TTC549 (cell line): Measurements from ENCODE around the gene TK1.
"Not testable (repeated sequence)": the region's sequence is repeated elsewhere in the genome, so short reads cannot be mapped to it uniquely, and the experiment has no call there.

Experiments
- FAIRE-seq: peaks from 2 replicates; lab custom pipeline; 2012; peaks lifted over from hg19 to GRCh38; lab: Jason Lieb, UNC

TK1 gene

DNA sequence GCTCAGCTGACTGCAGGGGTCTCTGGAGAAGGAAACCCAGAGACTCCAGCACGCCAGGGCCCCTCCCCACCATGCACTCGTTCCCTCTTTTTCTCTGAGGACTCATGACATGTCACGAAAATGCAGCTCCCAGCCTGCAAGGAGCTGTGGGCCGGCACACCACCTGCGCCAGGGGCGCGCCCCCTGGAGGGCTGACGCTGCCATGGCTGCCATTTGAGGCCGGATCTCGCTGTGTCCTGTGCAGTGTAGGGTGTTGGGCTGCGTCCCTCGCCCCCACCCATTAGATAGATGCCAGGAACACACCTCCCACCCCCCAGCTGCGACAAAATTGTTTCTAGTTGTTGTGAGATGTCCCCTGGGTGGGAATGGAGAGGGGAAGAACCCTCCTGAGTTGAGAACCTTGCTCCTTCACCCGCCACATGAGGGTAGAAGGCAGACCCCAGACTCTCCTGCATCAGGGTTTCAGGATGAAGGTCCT is 10.3 kb downstream of the TK1 start:
- FAIRE-seq, result no peak

DNA sequence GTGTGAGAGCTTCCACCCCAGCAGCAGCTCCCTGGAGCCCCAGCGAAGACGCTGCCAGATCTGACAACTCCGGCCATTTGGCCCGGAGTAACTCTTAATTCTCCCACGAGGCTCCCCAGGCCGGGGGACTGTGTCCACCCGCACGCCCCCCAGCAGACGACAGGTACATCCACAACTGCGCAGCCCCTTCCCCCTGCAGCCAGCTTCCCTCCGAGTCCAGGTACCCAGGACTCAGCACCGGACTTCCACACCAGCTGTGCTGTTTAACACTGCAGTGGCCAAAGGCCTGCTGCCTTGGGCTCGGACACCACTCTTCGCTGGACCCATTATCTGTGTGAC is 11.2 kb downstream of the TK1 start:
- no peak for FAIRE-seq

DNA sequence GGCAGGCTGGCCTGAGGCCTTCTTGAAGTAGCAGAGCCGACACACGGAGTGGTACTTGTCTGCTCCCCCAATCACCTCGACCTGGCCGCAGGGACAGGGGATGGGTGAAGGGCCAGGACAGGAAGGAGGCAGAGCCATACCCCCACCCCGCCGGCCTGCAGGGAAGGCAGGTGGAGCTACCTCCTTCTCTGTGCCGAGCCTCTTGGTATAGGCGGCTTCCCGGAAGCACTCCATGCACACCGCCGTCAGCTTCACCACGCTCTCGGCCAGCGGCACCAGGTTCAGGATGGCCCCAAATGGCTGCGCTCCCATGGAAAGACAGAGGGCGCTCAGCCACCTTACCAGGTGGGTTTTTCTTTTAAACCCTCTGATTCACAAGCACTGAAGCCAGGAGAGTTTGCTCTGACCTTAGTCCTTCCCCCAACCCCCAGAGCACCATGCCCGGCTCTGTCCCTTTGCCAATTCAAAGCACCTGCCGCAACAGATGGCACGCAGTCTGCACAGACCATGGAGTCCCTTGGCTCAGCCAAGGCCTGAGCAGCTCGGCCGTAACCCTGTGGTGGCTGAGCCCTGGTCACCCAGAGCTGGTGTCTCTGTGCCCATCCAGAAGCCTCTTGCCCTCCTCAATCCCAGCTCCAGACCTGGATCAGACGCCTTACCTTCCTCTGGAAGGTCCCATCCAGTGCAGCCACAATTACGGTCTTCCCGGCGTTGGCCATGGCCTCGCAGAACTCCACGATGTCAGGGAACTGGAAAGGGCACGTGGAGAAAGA is 11.8 kb downstream of the TK1 start:
- FAIRE-seq, result no peak

GRCh38 chr17:78174346-78174869 is 12.4 kb downstream of the TK1 start:
- no peak for FAIRE-seq

- no peak for FAIRE-seq
Observed at GRCh38 chr17:78173097-78173715, 13.6 kb downstream of the TK1 start.

- FAIRE-seq, result no peak
Observed at GRCh38 chr17:78172249-78173051, 14.4 kb downstream of the TK1 start.

DNA sequence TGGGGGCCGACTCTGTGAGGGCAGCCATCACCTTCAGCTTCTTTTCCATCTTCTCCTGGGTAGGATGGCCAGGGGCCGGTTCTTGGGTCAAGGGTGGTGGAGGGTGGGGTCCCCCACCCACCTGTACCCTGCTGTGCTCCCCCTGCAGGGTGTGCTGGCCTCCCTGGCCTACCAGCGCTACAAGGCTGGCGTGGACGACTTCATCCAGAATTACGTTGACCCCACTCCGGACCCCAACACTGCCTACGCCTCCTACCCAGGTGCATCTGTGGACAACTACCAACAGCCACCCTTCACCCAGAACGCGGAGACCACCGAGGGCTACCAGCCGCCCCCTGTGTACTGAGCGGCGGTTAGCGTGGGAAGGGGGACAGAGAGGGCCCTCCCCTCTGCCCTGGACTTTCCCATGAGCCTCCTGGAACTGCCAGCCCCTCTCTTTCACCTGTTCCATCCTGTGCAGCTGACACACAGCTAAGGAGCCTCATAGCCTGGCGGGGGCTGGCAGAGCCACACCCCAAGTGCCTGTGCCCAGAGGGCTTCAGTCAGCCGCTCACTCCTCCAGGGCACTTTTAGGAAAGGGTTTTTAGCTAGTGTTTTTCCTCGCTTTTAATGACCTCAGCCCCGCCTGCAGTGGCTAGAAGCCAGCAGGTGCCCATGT is 15.1 kb downstream of the TK1 start:
- FAIRE-seq, result not testable (repeated sequence)

- FAIRE-seq, result no peak
Observed at GRCh38 chr17:78170692-78171590, 15.9 kb downstream of the TK1 start.

- no peak for FAIRE-seq
Observed at GRCh38 chr17:78168903-78169793, 17.7 kb downstream of the TK1 start.

DNA sequence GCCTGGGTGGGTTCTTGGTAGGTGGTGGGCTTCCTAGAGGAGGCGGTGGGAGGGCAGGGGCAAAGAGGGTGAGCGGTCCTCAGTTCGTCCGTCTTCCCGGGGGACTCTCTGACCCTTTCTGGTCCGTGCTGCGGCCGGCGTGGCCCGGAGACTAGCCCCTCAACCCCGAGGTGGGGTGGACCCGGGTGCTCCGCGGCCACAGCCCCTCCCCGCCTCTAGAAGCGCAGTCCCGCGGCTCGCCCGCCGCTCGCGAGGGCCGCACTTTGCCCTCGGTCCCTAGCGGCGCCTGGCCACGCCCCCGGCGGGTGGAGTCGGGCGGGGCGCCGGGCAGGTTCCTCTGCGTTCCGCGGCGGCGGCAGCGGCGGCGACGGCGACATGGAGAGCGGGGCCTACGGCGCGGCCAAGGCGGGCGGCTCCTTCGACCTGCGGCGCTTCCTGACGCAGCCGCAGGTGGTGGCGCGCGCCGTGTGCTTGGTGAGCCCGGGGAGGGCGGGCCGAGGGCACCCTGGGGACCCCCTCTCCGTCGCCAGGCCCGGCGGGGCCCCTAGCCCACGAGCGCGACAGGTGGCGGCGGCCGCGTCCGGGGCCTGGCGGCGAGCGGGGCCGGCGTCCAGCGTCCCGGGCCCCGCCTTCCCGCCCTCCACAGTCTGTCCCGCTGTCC is 18.5 kb downstream of the TK1 start, which contains the start of gene SYNGR2:
Gene SYNGR2, plus strand, starts transcription at position 340 of the 661 bp plus-strand sequence. Its CDS starts 36 bp downstream, at position 376.
- FAIRE-seq, result no peak

DNA sequence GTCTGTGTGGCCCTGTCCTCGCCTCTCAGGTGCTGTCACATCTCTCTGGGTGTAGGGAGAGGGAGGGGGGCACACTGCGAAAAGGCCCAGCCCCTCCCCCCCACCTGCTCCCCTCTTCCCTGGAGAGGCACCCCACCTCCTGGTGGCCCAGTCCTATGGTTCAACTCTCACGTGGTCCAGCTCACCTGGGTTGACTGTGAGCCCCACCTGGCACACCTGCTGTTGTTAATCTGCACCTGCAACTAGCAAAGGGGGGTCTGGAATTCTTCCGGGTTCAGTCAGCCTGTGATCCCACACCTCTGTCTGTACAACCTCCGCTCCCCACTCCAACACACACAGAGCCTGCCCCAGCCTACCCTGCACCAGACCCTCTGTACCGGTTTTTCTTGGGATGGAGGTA is 20.4 kb downstream of the TK1 start:
- FAIRE-seq, result no peak

DNA sequence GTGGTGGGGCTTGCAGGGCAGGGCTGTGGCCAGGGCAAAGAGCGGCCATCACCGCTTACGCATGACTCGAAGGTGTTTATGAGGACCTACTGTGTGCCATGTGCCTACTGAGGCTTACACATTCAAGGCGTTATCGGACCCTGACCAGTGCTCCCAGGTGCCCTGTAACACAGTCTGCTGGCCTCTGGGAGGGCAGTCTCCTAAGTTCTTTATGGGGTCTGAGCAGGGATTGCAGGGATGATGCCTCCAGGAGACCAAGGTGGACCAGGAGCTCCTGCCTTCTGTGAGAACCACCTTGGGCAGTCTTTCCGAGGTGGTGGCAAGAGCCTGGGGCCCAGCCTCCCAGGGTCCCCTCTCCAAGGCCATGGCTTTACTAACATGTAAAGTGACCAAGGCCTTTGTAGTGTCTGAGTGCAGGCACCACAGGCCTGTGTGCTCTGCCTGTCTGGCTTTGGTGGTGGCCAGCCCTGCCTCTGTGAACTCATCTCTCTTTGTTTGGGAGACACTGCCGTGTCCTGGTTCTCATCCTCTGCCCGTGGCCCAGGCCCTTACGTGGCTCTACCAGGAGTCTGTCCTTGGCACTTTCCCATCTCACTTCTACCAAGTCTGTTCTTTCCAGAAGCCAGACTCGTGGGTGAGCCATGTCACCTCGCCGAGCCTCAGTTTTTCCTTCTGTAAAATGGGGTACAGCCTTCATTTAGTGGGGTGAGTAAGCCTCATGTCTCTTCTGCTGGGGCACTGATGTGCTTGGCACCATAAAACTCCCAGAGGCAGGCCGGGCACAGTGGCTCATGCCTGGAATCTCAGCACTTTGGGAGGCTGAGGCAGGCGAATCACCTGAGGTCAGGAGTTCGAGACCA is 21.9 kb downstream of the TK1 start:
- FAIRE-seq, result no peak

GRCh38 chr17:78163881-78164747 is 22.7 kb downstream of the TK1 start:
- FAIRE-seq, result no peak

DNA sequence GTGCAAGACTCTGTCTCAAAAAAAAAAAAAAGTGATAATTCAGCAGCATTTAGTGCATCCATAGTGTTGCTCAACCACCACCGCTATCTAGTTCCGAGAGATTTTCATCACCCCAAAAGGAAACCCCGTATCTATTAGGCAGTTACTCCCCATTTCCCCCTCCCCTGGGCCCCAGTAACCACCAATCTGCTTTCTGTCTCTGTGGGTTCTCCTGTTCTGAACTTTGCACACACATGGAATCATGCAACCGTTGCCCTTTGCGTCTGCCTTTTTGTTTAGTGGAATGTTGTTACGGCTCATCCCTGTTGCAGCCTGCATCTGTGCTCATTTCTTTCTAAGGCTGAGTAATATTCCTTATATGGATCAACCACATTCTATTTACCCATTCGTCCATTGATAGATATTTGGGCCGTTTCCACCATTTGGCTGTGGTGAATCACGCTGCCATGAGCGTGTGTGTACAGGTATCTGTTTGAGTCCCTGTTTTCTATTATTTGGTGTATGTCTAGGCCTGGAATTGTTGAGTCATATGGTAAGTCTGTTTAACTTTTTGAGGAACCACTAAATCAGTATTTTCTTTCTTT is 27.2 kb downstream of the TK1 start:
- FAIRE-seq, result no peak

DNA sequence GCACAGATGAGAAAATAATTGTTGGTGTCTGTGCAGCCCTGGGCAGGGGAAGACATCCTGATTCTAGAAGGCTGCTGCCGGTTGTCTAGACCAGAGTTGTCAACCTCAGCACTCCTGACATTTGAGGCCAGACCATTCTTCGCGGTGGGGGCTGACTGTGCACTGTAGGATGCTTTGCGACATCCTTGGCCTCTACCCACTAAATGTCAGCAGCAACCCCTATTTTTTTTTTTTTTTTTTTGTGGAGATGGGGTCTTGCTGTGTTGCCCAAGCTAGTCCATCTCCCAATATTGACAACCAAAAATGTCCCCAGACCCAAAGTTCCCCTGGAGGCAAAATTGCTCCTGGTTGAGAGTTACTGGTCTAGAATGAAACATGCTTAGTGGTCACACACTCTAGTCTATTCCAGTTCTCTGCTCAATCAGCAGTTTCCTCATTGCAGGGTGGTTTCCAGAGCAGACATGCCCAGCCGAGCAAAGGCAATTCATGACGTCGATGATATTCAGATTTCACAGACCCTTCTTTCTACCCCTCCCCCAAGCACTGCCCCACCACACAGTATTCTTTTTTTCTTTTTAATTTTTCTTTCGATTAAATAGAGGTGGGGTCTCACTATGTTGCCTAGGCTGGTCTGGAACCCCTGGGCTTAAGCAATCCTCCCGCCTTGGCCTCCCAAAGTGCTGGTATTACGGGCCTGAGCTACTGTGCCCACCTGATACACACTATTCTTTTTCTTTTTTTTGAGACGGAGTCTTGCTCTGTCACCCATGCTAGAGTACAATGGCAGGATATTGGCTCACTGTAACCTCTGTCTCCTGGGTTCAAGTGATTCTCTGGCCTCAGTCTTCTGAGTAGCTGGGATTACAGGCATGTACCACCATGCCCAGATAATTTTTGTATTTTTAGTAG is 31.7 kb downstream of the TK1 start:
- FAIRE-seq, result no peak

DNA sequence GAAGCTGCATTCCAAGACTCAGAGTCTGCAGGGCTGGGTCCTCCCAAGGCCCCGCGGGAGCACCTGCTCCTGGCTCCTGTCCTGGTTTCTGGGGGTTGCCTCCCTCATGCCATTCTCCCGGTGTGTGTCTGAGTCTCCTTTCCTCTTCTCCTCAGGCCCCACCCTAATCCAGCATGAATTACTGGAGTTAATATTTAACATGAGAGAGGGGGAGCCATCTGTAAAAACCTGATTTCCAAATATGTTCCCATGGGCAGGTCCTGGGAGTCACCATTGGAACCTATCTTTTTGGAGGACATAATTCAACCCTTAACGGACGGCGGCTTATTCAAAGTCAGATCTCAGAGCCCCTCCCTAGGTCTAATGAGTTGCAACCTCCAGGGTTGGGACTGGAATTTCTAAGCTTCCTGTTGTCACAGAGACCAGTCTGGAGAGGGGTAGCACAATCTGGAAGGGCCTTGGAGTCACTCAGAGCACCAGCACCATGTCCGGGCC is 35.3 kb downstream of the TK1 start:
- FAIRE-seq, result no peak
